NT2/D1 (cell line): ENCODE results near the gene PKLR.
A peak's percentile ranks its signal among the peaks of the same experiment; 100 is the strongest.
"Not testable (repeated sequence)": the region's sequence is repeated elsewhere in the genome, so short reads cannot be mapped to it uniquely, and the experiment has no call there.

ENCODE experiments used
- DNase-seq: peaks from one replicate; pipeline ENCODE4 v3.0.0-alpha.2; 2011; ENCODE audit warnings: low read depth, low spot score
- H3K27me3 ChIP-seq: 2 replicates; pipeline ENCODE4 v1.6.0; 2011; ENCODE audit warnings: mild to moderate bottlenecking; ENCODE audit not compliant: insufficient read length, insufficient read depth
- H3K36me3 ChIP-seq: 2 replicates; pipeline ENCODE4 v1.6.1; 2011; ENCODE audit warnings: mild to moderate bottlenecking, low read length, mixed read lengths; ENCODE audit not compliant: insufficient read depth, insufficient read length
- H3K4me1 ChIP-seq: 2 replicates; pipeline ENCODE4 v1.5.1; 2011; ENCODE audit not compliant: insufficient read depth, insufficient read length
- H3K4me3 ChIP-seq: 2 replicates; pipeline ENCODE4 v1.5.1; 2011; ENCODE audit warnings: low read depth; ENCODE audit not compliant: insufficient read length
- H3K9ac ChIP-seq: 2 replicates; pipeline ENCODE4 v1.6.0; 2011; ENCODE audit warnings: low read depth; ENCODE audit not compliant: insufficient read length
- H3K9me3 ChIP-seq: 2 replicates; pipeline ENCODE4 v1.5.1; 2011; ENCODE audit warnings: mild to moderate bottlenecking, low read length; ENCODE audit not compliant: insufficient read depth
- SUZ12 ChIP-seq: IDR thresholded peaks from 2 replicates; pipeline ENCODE4 v1.6.1; 2011; ENCODE audit not compliant: insufficient read length, insufficient read depth; ENCODE audit errors: extremely low read depth
- YY1 ChIP-seq: IDR thresholded peaks from 2 replicates; pipeline ENCODE4 v1.6.1; 2011; ENCODE audit not compliant: insufficient read length, insufficient read depth
- ZNF274 ChIP-seq: IDR thresholded peaks from 2 replicates; pipeline ENCODE4 v1.6.1; 2011; ENCODE audit warnings: mild to moderate bottlenecking, low read depth, low read length

PKLR gene

DNA sequence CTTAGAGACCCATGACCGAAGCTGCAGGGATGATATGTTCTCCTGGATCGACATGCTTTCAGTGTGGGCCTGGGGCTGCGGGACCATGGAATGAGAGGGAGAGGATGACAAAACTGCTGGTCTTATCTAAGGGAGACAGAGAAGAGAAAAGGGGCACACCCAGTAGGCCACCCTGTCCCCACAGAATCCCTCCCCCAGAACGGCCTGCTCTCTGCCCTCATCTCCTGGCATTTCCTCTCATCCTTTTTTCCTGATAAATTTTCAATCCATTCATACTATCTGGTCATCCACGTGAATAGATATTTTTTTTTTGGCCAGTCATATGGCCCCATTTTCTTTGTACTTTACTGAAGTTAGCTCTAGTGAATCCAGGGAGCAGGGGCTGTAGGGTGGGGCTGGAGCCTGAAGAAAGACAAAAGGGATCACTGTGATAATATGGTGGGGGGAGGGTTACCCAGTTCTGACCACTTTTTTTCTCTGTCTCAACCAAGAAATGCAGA, at the start of gene PKLR:
TSS of gene PKLR (minus strand) at position 97 of the 500 bp plus-strand sequence. CDS start at position 54, 43 bp downstream.
- no peak for DNase-seq
- no peak within 1 kb of the TSS for H3K9ac ChIP-seq
- peaks cover 5% of the 10 kb centered on the region for H3K4me1 ChIP-seq
- no peak for TF ChIP-seq YY1
- no peak for TF ChIP-seq SUZ12
- TF ChIP-seq ZNF274 = no peak
- H3K4me3 ChIP-seq = no peak within 1 kb of the TSS
- H3K27me3 ChIP-seq = peaks cover 3% of the 10 kb centered on the region
- H3K36me3 ChIP-seq = no peaks in the 10 kb centered on the region
- no peaks in the 10 kb centered on the region for H3K9me3 ChIP-seq

GRCh38 chr1:155342842-155343241, 41.6 kb upstream of the PKLR start:
- Histone ChIP-seq H3K36me3 (peaks cover 78% of the 10 kb centered on the region), H3K9me3 (no peaks in the 10 kb centered on the region), H3K4me3 (no peak overlapping the region), H3K4me1 (no peaks in the 10 kb centered on the region), H3K27me3 (no peaks in the 10 kb centered on the region), H3K9ac (no peak overlapping the region)
- DNase-seq = no peak
- no peak for TF ChIP-seq YY1
- no peak for TF ChIP-seq SUZ12
- TF ChIP-seq ZNF274 = no peak

- no peak for DNase-seq
- no peaks in the 10 kb centered on the region for H3K27me3 ChIP-seq
- TF ChIP-seq SUZ12 (no peak), YY1 (no peak), ZNF274 (no peak)
- no peak overlapping the region for H3K4me3 ChIP-seq
- H3K36me3 ChIP-seq = peaks cover 76% of the 10 kb centered on the region
- H3K9me3 ChIP-seq = no peaks in the 10 kb centered on the region
- H3K9ac ChIP-seq = no peak overlapping the region
- H3K4me1 ChIP-seq = no peaks in the 10 kb centered on the region
These were observed 38.4 kb upstream of the PKLR start for GRCh38 chr1:155339515-155340097.

DNA sequence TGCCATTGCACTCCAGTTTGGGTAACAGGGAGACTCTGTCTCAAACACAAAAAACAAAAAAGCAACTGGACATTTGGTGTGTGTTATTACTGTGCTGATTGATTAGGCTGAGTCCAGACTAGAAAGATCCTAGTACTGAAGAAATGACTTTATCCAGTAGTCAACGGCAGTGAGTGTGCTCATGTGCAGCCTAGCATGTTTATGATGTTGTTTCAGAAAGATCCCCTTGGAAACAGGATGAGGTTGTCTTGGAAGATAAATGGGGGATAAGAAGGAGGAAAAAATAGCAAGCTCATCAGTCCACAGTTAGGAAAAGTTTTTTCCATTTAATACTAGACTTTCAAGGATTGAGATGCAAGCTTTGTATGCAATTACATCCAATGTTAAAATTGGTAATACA, 33.7 kb upstream of the PKLR start:
- H3K36me3 ChIP-seq = peaks cover 66% of the 10 kb centered on the region
- no peak for DNase-seq
- peaks cover 6% of the 10 kb centered on the region for H3K4me1 ChIP-seq
- H3K4me3 ChIP-seq = no peak overlapping the region
- H3K9me3 ChIP-seq = no peaks in the 10 kb centered on the region
- no peak overlapping the region for H3K9ac ChIP-seq
- H3K27me3 ChIP-seq = no peaks in the 10 kb centered on the region
- TF ChIP-seq ZNF274 (no peak), SUZ12 (no peak), YY1 (no peak)

- Histone ChIP-seq H3K36me3 (peaks cover 64% of the 10 kb centered on the region), H3K9ac (no peak overlapping the region)
These were observed 28.9 kb upstream of the PKLR start for GRCh38 chr1:155329980-155330598.

GRCh38 chr1:155328856-155329255, 27.6 kb upstream of the PKLR start:
- H3K9ac ChIP-seq, H3K9me3 ChIP-seq, H3K4me3 ChIP-seq, DNase-seq, H3K27me3 ChIP-seq: not testable (repeated sequence)
- Histone ChIP-seq H3K36me3 (peaks cover 54% of the 10 kb centered on the region), H3K4me1 (peaks cover 21% of the 10 kb centered on the region)

More at GRCh38 chr1:155329980-155330598, 28.9 kb upstream of the PKLR start:
- Histone ChIP-seq H3K9me3 (no peaks in the 10 kb centered on the region), H3K4me3 (no peak overlapping the region), H3K4me1 (peaks cover 21% of the 10 kb centered on the region), H3K27me3 (no peaks in the 10 kb centered on the region)
- DNase-seq = no peak
- TF ChIP-seq YY1 = no peak
- no peak for TF ChIP-seq SUZ12
- TF ChIP-seq ZNF274 = no peak

DNA sequence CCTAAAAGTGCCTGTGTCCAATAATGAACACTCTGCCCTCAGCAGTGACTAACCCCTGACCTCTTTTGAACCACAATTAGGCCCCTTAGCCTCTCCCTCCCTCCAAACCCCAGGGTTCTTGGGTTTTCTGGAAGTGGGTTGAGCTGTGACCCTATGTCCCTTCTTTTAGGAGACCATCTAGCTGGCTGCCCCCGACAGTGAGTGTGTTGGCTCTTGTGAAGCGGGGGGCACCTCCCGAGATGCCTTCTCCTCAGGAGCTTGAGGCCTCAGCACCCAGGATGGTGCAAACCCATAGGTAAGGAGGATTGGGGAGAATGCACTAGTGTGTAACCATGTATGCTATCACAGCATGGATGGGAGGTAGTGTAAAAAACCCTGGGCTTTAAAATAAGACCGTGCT, 26.7 kb upstream of the PKLR start:
- no peak overlapping the region for H3K9ac ChIP-seq
- H3K9me3 ChIP-seq = no peaks in the 10 kb centered on the region
- H3K27me3 ChIP-seq = no peaks in the 10 kb centered on the region
- H3K4me3 ChIP-seq = no peak overlapping the region
- peaks cover 54% of the 10 kb centered on the region for H3K36me3 ChIP-seq
- DNase-seq = no peak
- TF ChIP-seq YY1 = no peak
- peaks cover 21% of the 10 kb centered on the region for H3K4me1 ChIP-seq

- Histone ChIP-seq H3K4me3 (no peak overlapping the region), H3K4me1 (peaks cover 29% of the 10 kb centered on the region), H3K36me3 (peaks cover 58% of the 10 kb centered on the region), H3K9me3 (no peaks in the 10 kb centered on the region), H3K9ac (peak overlapping the region; percentile 45), H3K27me3 (no peaks in the 10 kb centered on the region)
- DNase-seq = no peak
- TF ChIP-seq ZNF274 (no peak), SUZ12 (no peak), YY1 (no peak)
These were observed 25.4 kb upstream of the PKLR start for GRCh38 chr1:155326631-155327037.
